Esophagus squamous epithelium (tissue), 5 donors: ENCODE results near the gene ST3GAL5. TPM values are rescaled to one million over a fixed set of nuclear protein-coding genes. Genes with fewer than 3 reads are reported as not detected.

Source experiments
- DNase-seq: peaks from one replicate; lab custom pipeline; 2025; lab: John Stamatoyannopoulos, UW
- H3K27ac ChIP-seq, 4 donors: fragments of 200-600 bp; sonication (generic); one replicate each; pipeline ENCODE4 v1.5.1; 2016 to 2019; ENCODE audit warnings: mild to moderate bottlenecking in 1 of 4
- H3K27me3 ChIP-seq, 4 donors: fragments of 200-600 bp; sonication (generic); 1 replicate in 3 of 4; 2 replicates in 1 of 4; pipeline versions ENCODE4 v1.5.1 to v1.6.0; 2017 to 2021; ENCODE audit warnings: antibody characterized with exemption in 1 of 4
- H3K36me3 ChIP-seq, 3 donors: fragments of 200-600 bp; sonication (generic); one replicate each; pipeline ENCODE4 v1.5.1; 2016 to 2019
- H3K4me1 ChIP-seq, 3 donors: fragments of 200-600 bp; sonication (generic); one replicate each; pipeline ENCODE4 v1.5.1; 2017 to 2019
- H3K4me3 ChIP-seq, 4 donors: fragments of 200-600 bp; sonication (generic); 1 replicate in 3 of 4; 2 replicates in 1 of 4; pipeline ENCODE4 v1.5.1; 2016 to 2019; ENCODE audit warnings: mild to moderate bottlenecking in 2 of 4, moderate library complexity in 1 of 4
- H3K9me3 ChIP-seq, 3 donors: fragments of 200-600 bp; sonication (generic); one replicate each; pipeline ENCODE4 v1.5.1; 2016 to 2019
- CTCF ChIP-seq, 6 experiments: fragments of 450-650 bp in 4 of 6; fragments of 200-600 bp in 2 of 6; sonication (generic) in 2 of 6; IDR thresholded peaks; one replicate each; pipeline ENCODE4 v1.5.1; 2016 to 2019; ENCODE audit warnings: antibody characterized with exemption in 6 of 6, mild to moderate bottlenecking in 4 of 6, moderate library complexity in 4 of 6
- POLR2A ChIP-seq, 4 donors: fragments of 450-650 bp; IDR thresholded peaks; one replicate each; pipeline ENCODE4 v1.6.1; 2017; ENCODE audit warnings: antibody characterized with exemption in 4 of 4, mild to moderate bottlenecking in 4 of 4, moderate library complexity in 3 of 4
- WGBS, 2 donors: methylation state at CpG; one replicate each; pipeline ENCODE4 v1.1.5; 2018; 5-methylcytosine and 5-hydroxymethylcytosine counted together
- intact Hi-C: fragments of 100-400 bp; cut with DNase I; formaldehyde crosslinking; loops from one replicate; pipeline ENCODE4 v1.15.0; 2022
- total RNA-seq, 4 donors: library from RNA; depleted of rRNA; stranded (reverse); fragments of >200 nt; gene quantifications; one replicate each; pipeline ENCODE4 v1.1.0, GENCODE V29; 2016
- donor health status: DM: yes; HTN: yes; CAD: no.

ST3GAL5 gene
- total RNA-seq, 4 donors from 2014 or later = 1.3 to 13.5 (median 5.2) TPM

- no peaks in the 10 kb centered on the region for H3K36me3 ChIP-seq
- TF ChIP-seq CTCF (IDR thresholded peaks at IDR 0.05) (no peak), POLR2A (IDR thresholded peaks at IDR 0.05) (no peak)
- intact Hi-C loops = loop anchor here (10.0 kb wide), 1 partner anchor 53 kb away; the partner anchor contains the start of gene ATOH8
- H3K4me1 ChIP-seq = peaks cover 0 to 18% (median 10%) of the 10 kb centered on the region in 3 donors
- no peaks in the 10 kb centered on the region for H3K9me3 ChIP-seq
- H3K27me3 ChIP-seq = peaks cover 0 to 8% (median 0%) of the 10 kb centered on the region in 4 donors
- DNase-seq = no peak
- no peak overlapping the region for H3K4me3 ChIP-seq
- no peak overlapping the region for H3K27ac ChIP-seq
- WGBS, 2 donors = 90% methylated on average over 2 of the region's 3 CpGs; no CpG with 5 or more reads in 1 of the 2 donors
Measured at GRCh38 chr2:85807756-85808155, 81.0 kb downstream of the ST3GAL5 start.

GRCh38 chr2:85806358-85807118 is 82.3 kb downstream of the ST3GAL5 start:
- 82 to 83% methylated on average over 4 of the region's 4 CpGs for WGBS, 2 donors
- Histone ChIP-seq H3K36me3 (no peaks in the 10 kb centered on the region), H3K27ac (no peak overlapping the region), H3K4me1 (peaks cover 0 to 10% (median 7%) of the 10 kb centered on the region in 3 donors), H3K9me3 (no peaks in the 10 kb centered on the region), H3K27me3 (peaks cover 0 to 8% (median 0%) of the 10 kb centered on the region in 4 donors), H3K4me3 (no peak overlapping the region)
- intact Hi-C loops = loop anchor here (10.0 kb wide), 1 partner anchor 52 kb away; the partner anchor contains the start of gene ATOH8
- TF ChIP-seq CTCF (IDR thresholded peaks at IDR 0.05) (no peak), POLR2A (IDR thresholded peaks at IDR 0.05) (no peak)
- no peak for DNase-seq

- H3K4me1 ChIP-seq = no peaks in the 10 kb centered on the region
- WGBS, 2 donors = 0% methylated on average over 1 of the region's 1 CpG
- H3K9me3 ChIP-seq = peaks cover 0 to 6% (median 0%) of the 10 kb centered on the region in 3 donors
- H3K36me3 ChIP-seq = no peaks in the 10 kb centered on the region
- no peak overlapping the region for H3K4me3 ChIP-seq
- H3K27ac ChIP-seq = no peak overlapping the region
- no peaks in the 10 kb centered on the region for H3K27me3 ChIP-seq
- TF ChIP-seq POLR2A (IDR thresholded peaks at IDR 0.05) (no peak), CTCF (IDR thresholded peaks at IDR 0.05) (peak in 5 of 6 experiments; percentile 46 to 55 (median 49))
- intact Hi-C loops = loop anchor here (10.0 kb wide), 1 partner anchor 50 kb away; the partner anchor contains the start of gene ATOH8
- no peak for DNase-seq
Measured at GRCh38 chr2:85804583-85804982, 84.2 kb downstream of the ST3GAL5 start.

GRCh38 chr2:85803704-85804425 is 84.9 kb downstream of the ST3GAL5 start:
- H3K27ac ChIP-seq = no peak overlapping the region
- H3K4me1 ChIP-seq = no peaks in the 10 kb centered on the region
- intact Hi-C loops = loop anchor here (10.0 kb wide), 1 partner anchor 49 kb away; the partner anchor contains the start of gene ATOH8
- no peak for TF ChIP-seq POLR2A (IDR thresholded peaks at IDR 0.05)
- no peak for TF ChIP-seq CTCF (IDR thresholded peaks at IDR 0.05)
- H3K27me3 ChIP-seq = no peaks in the 10 kb centered on the region
- no peaks in the 10 kb centered on the region for H3K36me3 ChIP-seq
- peaks cover 0 to 6% (median 0%) of the 10 kb centered on the region in 3 donors for H3K9me3 ChIP-seq
- no peak overlapping the region for H3K4me3 ChIP-seq
- 61 to 77% methylated on average over 9 to 10 of the region's 10 CpGs for whole genome bisulfite sequencing, 2 donors
- DNase-seq = no peak
